ENCODE measurements around the gene CACNA1G.

The CACNA1G gene

GRCh38 chr17:50621574-50622031 lies 61.1 kb downstream of the CACNA1G start:
- TF ChIP-seq, protein P1, sequence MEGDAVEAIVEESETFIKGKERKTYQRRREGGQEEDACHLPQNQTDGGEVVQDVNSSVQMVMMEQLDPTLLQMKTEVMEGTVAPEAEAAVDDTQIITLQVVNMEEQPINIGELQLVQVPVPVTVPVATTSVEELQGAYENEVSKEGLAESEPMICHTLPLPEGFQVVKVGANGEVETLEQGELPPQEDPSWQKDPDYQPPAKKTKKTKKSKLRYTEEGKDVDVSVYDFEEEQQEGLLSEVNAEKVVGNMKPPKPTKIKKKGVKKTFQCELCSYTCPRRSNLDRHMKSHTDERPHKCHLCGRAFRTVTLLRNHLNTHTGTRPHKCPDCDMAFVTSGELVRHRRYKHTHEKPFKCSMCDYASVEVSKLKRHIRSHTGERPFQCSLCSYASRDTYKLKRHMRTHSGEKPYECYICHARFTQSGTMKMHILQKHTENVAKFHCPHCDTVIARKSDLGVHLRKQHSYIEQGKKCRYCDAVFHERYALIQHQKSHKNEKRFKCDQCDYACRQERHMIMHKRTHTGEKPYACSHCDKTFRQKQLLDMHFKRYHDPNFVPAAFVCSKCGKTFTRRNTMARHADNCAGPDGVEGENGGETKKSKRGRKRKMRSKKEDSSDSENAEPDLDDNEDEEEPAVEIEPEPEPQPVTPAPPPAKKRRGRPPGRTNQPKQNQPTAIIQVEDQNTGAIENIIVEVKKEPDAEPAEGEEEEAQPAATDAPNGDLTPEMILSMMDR (IDR thresholded peaks at IDR 0.05; ENCODE audit: extremely low read depth, missing control alignments) = no peak
- DNase-seq (ENCODE audit: low spot score) = no peak

DNA sequence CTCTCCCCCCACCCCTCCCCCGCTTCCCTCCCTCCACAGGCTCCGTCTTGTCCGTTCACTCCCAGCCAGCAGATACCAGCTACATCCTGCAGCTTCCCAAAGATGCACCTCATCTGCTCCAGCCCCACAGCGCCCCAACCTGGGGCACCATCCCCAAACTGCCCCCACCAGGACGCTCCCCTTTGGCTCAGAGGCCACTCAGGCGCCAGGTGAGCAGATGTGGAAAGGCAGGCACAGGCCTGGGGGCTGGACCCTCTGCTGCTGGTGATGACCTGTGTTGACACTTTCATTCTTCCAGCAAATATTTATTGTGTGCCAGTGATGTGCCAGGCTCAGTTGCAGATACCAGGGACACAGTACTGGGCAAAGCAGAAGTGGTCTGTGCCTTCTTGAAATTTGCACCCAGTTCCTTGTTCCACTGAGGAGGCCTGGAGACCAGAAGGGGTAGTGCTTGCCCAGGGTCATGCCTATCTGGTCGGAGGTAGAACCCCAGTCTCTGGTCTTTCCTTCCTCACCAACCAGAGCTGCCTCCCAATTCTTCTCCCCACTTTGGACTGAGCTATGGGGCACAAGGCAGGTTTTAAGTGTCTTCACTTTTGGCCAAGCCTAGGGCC lies 63.9 kb downstream of the CACNA1G start:
- no peak for DNase-seq (ENCODE audit: low spot score)
- TF ChIP-seq, protein P1 (IDR thresholded peaks at IDR 0.05; ENCODE audit: extremely low read depth, missing control alignments) = no peak

- TF ChIP-seq, protein P1 (IDR thresholded peaks at IDR 0.05; ENCODE audit: extremely low read depth, missing control alignments) = no peak
- no peak for DNase-seq (ENCODE audit: low spot score)
Observed at GRCh38 chr17:50625032-50625871, 64.7 kb downstream of the CACNA1G start.

DNA sequence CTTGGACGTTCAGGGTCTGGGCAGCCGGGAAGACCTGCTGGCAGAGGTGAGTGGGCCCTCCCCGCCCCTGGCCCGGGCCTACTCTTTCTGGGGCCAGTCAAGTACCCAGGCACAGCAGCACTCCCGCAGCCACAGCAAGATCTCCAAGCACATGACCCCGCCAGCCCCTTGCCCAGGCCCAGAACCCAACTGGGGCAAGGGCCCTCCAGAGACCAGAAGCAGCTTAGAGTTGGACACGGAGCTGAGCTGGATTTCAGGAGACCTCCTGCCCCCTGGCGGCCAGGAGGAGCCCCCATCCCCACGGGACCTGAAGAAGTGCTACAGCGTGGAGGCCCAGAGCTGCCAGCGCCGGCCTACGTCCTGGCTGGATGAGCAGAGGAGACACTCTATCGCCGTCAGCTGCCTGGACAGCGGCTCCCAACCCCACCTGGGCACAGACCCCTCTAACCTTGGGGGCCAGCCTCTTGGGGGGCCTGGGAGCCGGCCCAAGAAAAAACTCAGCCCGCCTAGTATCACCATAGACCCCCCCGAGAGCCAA lies 65.6 kb downstream of the CACNA1G start:
- TF ChIP-seq, protein P1 (IDR thresholded peaks at IDR 0.05; ENCODE audit: extremely low read depth, missing control alignments) = peak; percentile 44
- peak; percentile 79 for DNase-seq (ENCODE audit: low spot score)

- TF ChIP-seq, protein P1 (IDR thresholded peaks at IDR 0.05; ENCODE audit: extremely low read depth, missing control alignments) = no peak
- no peak for DNase-seq (ENCODE audit: low spot score)
Observed at GRCh38 chr17:50627036-50627781, 66.7 kb downstream of the CACNA1G start.

GRCh38 chr17:50627782-50628601 lies 67.5 kb downstream of the CACNA1G start:
- TF ChIP-seq, protein P1 (IDR thresholded peaks at IDR 0.05; ENCODE audit: extremely low read depth, missing control alignments) = no peak
- no peak for DNase-seq (ENCODE audit: low spot score)
